ENCODE results near the gene CLIC3.
"Not testable (repeated sequence)": the region's sequence is repeated elsewhere in the genome, so short reads cannot be mapped to it uniquely, and the experiment has no call there.

The CLIC3 gene

GRCh38 chr9:137037483-137037882 lies 41.1 kb upstream of the CLIC3 start:
- DNase-seq (ENCODE audit: insufficient read length), result no peak
- no peak for TF ChIP-seq POLR2A (IDR thresholded peaks at IDR 0.05; ENCODE audit: low read depth, low read length)
- no peak for TF ChIP-seq TAF1 (IDR thresholded peaks at IDR 0.05; ENCODE audit: borderline replicate concordance, low read depth, low read length)
- TF ChIP-seq POLR2AphosphoS5 (IDR thresholded peaks at IDR 0.05; ENCODE audit: low read depth, low read length), result no peak
- FAIRE-seq, result no peak

DNA sequence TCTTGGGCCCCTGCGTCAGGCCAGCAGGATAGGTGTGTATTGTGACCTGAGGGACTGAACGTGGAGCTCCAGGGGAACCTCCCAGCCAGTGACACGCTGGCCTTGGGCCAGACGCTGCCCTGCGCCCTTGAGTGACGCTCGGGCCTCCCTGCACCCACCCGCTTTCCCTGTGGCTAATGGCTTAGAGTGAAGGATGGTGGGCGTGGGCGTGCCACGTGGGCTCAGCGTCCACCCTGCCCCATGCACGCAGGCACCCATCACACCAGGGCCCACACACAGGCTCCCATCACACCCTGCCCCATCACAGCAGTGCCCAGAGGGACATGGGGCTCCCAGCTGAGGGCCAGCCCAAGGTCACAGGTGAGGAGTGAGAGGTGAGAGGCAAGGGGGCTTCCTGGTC lies 40.7 kb upstream of the CLIC3 start:
- no peak for FAIRE-seq
- no peak for TF ChIP-seq TAF1 (IDR thresholded peaks at IDR 0.05; ENCODE audit: borderline replicate concordance, low read depth, low read length)
- TF ChIP-seq POLR2A (IDR thresholded peaks at IDR 0.05; ENCODE audit: low read depth, low read length), result no peak
- TF ChIP-seq POLR2AphosphoS5 (IDR thresholded peaks at IDR 0.05; ENCODE audit: low read depth, low read length), result no peak
- no peak for DNase-seq (ENCODE audit: insufficient read length)

GRCh38 chr9:137035937-137036336 lies 39.6 kb upstream of the CLIC3 start:
- DNase-seq (ENCODE audit: insufficient read length), result no peak
- FAIRE-seq, result no peak
- TF ChIP-seq POLR2A (IDR thresholded peaks at IDR 0.05; ENCODE audit: low read depth, low read length) (no peak), POLR2AphosphoS5 (IDR thresholded peaks at IDR 0.05; ENCODE audit: low read depth, low read length) (no peak), TAF1 (IDR thresholded peaks at IDR 0.05; ENCODE audit: borderline replicate concordance, low read depth, low read length) (no peak)

GRCh38 chr9:137035507-137035834 lies 39.1 kb upstream of the CLIC3 start:
- DNase-seq (ENCODE audit: insufficient read length) (no peak), FAIRE-seq (no peak)
- TF ChIP-seq TAF1 (IDR thresholded peaks at IDR 0.05; ENCODE audit: borderline replicate concordance, low read depth, low read length) (no peak), POLR2AphosphoS5 (IDR thresholded peaks at IDR 0.05; ENCODE audit: low read depth, low read length) (no peak), POLR2A (IDR thresholded peaks at IDR 0.05; ENCODE audit: low read depth, low read length) (no peak)

GRCh38 chr9:137034709-137035506 lies 38.5 kb upstream of the CLIC3 start:
- TF ChIP-seq POLR2A (IDR thresholded peaks at IDR 0.05; ENCODE audit: low read depth, low read length) (no peak), POLR2AphosphoS5 (IDR thresholded peaks at IDR 0.05; ENCODE audit: low read depth, low read length) (no peak), TAF1 (IDR thresholded peaks at IDR 0.05; ENCODE audit: borderline replicate concordance, low read depth, low read length) (no peak)
- peak; percentile 99 for FAIRE-seq

GRCh38 chr9:137034039-137034708 lies 37.8 kb upstream of the CLIC3 start:
- FAIRE-seq (no peak), DNase-seq (ENCODE audit: insufficient read length) (no peak)
- no peak for TF ChIP-seq POLR2AphosphoS5 (IDR thresholded peaks at IDR 0.05; ENCODE audit: low read depth, low read length)
- no peak for TF ChIP-seq POLR2A (IDR thresholded peaks at IDR 0.05; ENCODE audit: low read depth, low read length)
- no peak for TF ChIP-seq TAF1 (IDR thresholded peaks at IDR 0.05; ENCODE audit: borderline replicate concordance, low read depth, low read length)

More at GRCh38 chr9:137034709-137035506, 38.5 kb upstream of the CLIC3 start:
- DNase-seq (ENCODE audit: insufficient read length), result peak; percentile 95

DNA sequence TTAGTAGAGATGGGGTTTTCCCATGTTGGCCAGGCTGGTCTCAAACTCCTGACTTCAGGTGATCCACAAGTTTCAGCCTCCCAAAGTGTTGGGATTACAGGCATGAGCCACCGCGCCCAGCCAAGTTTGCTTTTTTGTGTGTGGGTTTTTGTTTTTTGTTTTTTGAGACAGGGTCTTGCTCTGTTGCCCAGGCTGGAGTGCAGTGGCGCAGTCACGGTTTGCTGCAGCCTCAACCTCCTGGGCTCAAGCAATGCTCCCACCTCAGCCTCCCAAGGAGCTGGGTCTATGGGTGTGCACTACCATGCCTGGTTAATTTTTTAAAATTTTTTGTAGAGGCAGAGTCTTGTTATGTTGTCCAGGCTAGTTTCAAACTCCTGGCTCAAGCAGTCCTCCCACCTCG lies 37.1 kb upstream of the CLIC3 start:
- not testable (repeated sequence) for DNase-seq (ENCODE audit: insufficient read length); FAIRE-seq

- FAIRE-seq (no peak), DNase-seq (ENCODE audit: insufficient read length) (no peak)
- TF ChIP-seq POLR2AphosphoS5 (IDR thresholded peaks at IDR 0.05; ENCODE audit: low read depth, low read length) (no peak), TAF1 (IDR thresholded peaks at IDR 0.05; ENCODE audit: borderline replicate concordance, low read depth, low read length) (no peak), POLR2A (IDR thresholded peaks at IDR 0.05; ENCODE audit: low read depth, low read length) (no peak)
These were observed 36.5 kb upstream of the CLIC3 start for GRCh38 chr9:137032858-137033257.

DNA sequence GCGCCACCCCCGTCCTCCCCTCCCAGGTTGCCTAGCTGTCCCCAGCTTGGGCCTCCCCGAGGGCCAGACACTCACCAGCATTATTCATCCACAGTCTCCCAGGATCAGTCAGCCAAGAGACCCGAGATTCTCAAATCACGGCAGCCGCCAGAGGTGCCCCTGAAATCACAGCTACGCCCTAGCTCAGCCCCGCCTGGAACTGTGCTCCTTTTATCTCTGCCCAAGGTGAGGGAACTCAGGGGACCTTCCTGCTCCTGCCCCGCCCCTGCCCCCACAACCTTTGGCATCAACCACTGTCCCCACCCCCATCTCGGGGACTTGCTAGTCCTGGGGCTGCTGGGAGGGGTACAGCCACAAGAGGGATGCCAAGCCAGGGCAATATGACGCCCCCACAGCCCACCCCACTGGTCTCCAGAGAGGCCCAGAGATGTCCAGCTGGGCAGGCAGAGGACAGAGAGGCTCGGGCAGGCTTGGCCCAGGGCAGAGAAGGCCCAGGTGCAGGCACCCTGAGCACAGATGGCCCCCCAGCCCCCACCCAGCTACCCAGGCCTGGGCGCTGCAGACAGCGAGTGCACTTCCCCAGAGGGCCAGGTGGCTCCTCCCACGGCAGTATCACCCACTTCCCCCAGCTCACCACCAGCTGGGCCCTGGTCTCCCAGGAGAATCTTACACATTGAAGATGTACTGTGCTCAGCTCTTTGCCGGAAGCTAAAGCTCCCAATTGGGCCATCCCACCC lies 35.7 kb upstream of the CLIC3 start, which contains the start of gene FUT7:
Gene FUT7 (minus strand): TSS at position 185 of the 737 bp plus-strand sequence. CDS start 97 bp downstream, at position 88.
- FAIRE-seq (no peak), DNase-seq (ENCODE audit: insufficient read length) (no peak)
- TF ChIP-seq POLR2A (IDR thresholded peaks at IDR 0.05; ENCODE audit: low read depth, low read length) (no peak), POLR2AphosphoS5 (IDR thresholded peaks at IDR 0.05; ENCODE audit: low read depth, low read length) (no peak), TAF1 (IDR thresholded peaks at IDR 0.05; ENCODE audit: borderline replicate concordance, low read depth, low read length) (no peak)

DNA sequence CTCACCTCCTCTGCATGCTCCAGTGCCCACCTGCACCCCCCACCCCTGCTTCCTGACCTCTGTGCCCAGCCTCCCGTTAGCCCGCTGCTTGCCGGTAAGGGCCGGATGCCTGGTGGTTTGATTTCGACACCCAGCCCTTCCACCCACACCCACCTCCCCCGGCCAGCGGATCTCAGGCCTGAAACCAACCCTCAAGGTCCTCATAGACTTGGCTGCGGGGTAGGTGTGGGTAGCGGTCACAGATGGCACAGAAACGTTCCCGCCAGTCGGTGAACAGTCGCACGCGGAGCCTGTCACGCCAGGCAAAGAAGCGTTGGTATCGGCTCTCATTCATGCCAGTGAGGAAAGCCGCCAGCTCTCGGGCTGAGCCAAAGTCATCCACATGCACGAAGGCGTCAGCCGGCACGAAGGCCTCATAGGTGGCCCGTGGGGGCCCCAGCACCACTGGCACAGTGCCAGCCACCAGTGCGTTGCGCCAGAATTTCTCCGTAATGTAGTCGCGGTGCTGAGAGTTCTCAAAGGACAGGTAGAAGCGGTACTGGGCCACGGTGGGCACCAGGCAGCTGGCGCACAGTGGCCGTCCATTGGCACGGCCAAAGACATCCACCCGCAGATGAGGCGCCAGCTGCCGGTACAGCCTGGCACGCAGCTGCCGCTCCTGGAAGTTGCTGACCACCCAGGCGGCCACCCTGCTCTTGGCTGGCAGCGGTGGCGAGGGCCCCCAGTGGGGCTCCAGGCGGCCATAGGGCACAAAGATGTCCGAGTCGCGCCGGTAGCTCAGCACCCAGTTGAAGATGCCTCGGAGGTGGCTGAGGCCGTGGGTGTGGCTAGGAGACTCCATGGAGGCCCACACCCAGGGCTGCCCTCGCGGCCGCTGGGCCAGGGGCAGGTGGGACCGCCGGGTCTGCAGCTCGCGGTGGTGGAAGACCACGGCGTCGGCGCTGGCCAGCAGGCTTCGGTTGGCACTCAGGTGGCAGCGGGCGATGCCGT lies 34.5 kb upstream of the CLIC3 start:
- no peak for FAIRE-seq
- DNase-seq (ENCODE audit: insufficient read length), result no peak

More for the DNA sequence above, 34.5 kb upstream of the CLIC3 start:
- TF ChIP-seq POLR2A (IDR thresholded peaks at IDR 0.05; ENCODE audit: low read depth, low read length) (no peak), POLR2AphosphoS5 (IDR thresholded peaks at IDR 0.05; ENCODE audit: low read depth, low read length) (no peak), TAF1 (IDR thresholded peaks at IDR 0.05; ENCODE audit: borderline replicate concordance, low read depth, low read length) (no peak)
